Suprapubic skin (tissue), 4 donors: ENCODE measurements around the gene ZNF830. TPM values are rescaled to one million over a fixed set of nuclear protein-coding genes. Genes with fewer than 3 reads are reported as not detected.
"Not testable (repeated sequence)": the region's sequence is repeated elsewhere in the genome, so short reads cannot be mapped to it uniquely, and the experiment has no call there.

Experiments used
- DNase-seq, 2 donors: peaks; one replicate each; pipeline ENCODE4 v3.0.0-alpha.2; 2019; ENCODE audit warnings: low spot score in 2 of 2
- H3K27ac ChIP-seq: fragments of 200-600 bp; sonication (generic); one replicate; pipeline ENCODE4 v1.5.1; 2019
- H3K27me3 ChIP-seq: fragments of 200-600 bp; sonication (generic); one replicate; pipeline ENCODE4 v1.5.1; 2019
- H3K36me3 ChIP-seq: fragments of 200-600 bp; sonication (generic); one replicate; pipeline ENCODE4 v1.5.1; 2019
- H3K4me1 ChIP-seq: fragments of 200-600 bp; sonication (generic); one replicate; pipeline ENCODE4 v1.5.1; 2019
- H3K4me3 ChIP-seq: fragments of 200-600 bp; sonication (generic); one replicate; pipeline ENCODE4 v1.5.1; 2019; ENCODE audit warnings: mild to moderate bottlenecking
- H3K9me3 ChIP-seq: fragments of 200-600 bp; sonication (generic); one replicate; pipeline ENCODE4 v1.5.1; 2019
- CTCF ChIP-seq, 2 donors: fragments of 200-600 bp in 1 of 2; fragments of 450-650 bp in 1 of 2; sonication (generic) in 1 of 2; IDR thresholded peaks; one replicate each; pipeline ENCODE4 v1.5.1; 2016 to 2019; ENCODE audit warnings: antibody characterized with exemption in 2 of 2, mild to moderate bottlenecking in 1 of 2, moderate library complexity in 1 of 2
- EP300 ChIP-seq: sonication (generic); formaldehyde crosslinking; IDR thresholded peaks from one replicate; pipeline ENCODE4 v1.6.1; 2017; ENCODE audit warnings: antibody characterized with exemption
- POLR2A ChIP-seq, 2 donors: fragments of 450-650 bp; IDR thresholded peaks; one replicate each; pipeline ENCODE4 v1.6.1; 2017; ENCODE audit warnings: antibody characterized with exemption in 2 of 2, mild to moderate bottlenecking in 2 of 2, moderate library complexity in 2 of 2
- POLR2AphosphoS5 ChIP-seq, 3 donors: sonication (generic); formaldehyde crosslinking; IDR thresholded peaks; one replicate each; pipeline ENCODE4 v1.6.1; 2017; ENCODE audit warnings: antibody characterized with exemption in 3 of 3
- WGBS: methylation state at CpG from one replicate; pipeline ENCODE4 v1.1.5; 2018; 5-methylcytosine and 5-hydroxymethylcytosine counted together
- total RNA-seq, 4 donors: library from RNA; depleted of rRNA; stranded (reverse); fragments of >200 nt; gene quantifications; one replicate each; pipeline ENCODE4 v1.1.0, GENCODE V29; 2016

Gene ZNF830
- total RNA-seq, 4 donors from 2014 or later: 10.0 to 16.1 (median 11.9) TPM

DNA sequence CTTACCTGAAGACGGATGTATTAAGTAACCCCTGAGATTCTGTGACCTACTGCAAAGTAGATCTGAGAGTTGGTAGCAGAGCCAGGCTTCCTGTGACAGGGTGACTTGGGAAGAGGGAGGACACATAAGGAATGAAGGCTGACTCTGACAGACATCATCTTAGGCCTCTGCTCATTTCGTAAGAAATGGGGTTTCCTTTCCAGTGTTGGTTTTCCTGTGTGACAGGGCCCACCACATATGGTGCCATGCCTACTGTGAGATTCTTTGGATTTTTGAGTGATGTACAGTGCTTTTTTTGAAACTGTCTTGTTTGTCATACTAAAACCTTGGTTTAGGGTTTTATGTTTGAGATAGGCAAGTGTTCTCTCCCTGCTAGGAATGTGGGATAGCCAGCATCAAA lies 31.7 kb downstream of the ZNF830 start:
- Histone ChIP-seq H3K36me3 (peaks cover 78% of the 10 kb centered on the region), H3K4me1 (peaks cover 13% of the 10 kb centered on the region), H3K9me3 (no peaks in the 10 kb centered on the region), H3K4me3 (no peak overlapping the region), H3K27me3 (no peaks in the 10 kb centered on the region), H3K27ac (no peak overlapping the region)
- no peak for TF ChIP-seq EP300
- no peak for TF ChIP-seq POLR2AphosphoS5 (IDR thresholded peaks at IDR 0.05)
- TF ChIP-seq POLR2A (IDR thresholded peaks at IDR 0.05): no peak
- no peak for TF ChIP-seq CTCF (IDR thresholded peaks at IDR 0.05)
- DNase-seq: no peak
- WGBS: 42% methylated on average over 2 of the region's 2 CpGs

DNA sequence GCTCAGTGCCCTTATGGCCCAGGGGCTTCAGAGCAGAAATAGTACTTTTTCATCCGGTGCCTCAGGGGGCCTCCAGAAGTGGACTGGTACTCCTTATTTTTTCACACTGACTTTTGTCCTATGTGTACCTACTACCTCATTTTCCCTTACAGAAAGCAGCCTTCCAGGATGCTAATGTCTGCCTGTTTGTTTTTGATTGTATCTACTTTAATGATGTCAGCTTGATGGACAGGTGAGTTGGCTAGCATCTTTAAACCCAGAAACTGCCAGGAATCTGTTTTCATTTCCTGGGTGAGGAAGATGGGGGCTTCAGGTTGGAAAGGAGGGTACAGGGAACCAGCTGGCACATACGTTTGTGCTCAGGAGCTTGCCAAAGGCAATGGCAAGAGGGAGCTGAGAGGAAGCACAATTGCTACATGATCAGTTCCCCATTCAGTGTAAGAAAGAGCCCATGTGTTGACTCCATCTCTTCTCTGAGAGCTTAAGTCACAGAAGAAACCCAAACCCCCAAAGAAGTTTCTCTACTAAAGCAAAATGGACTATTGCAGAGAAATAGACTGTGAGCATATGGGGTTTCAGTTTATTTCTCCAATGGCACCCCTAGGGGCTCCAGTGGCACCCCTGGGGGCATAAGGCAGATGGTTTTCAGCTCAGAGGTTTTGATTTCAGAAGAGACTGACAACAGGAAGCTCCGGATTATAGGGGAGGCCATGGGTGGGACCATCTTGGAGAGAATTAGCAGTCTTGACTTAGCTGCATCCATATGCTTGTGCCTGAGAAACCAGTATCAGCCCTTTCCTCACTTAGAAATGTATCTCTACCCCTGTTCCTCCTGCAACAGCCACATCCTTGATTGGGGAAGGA lies 35.3 kb downstream of the ZNF830 start:
- no peaks in the 10 kb centered on the region for H3K9me3 ChIP-seq
- H3K27me3 ChIP-seq: no peaks in the 10 kb centered on the region
- no peak overlapping the region for H3K27ac ChIP-seq
- H3K4me3 ChIP-seq: no peak overlapping the region
- WGBS: 65% methylated on average over 3 of the region's 3 CpGs
- peaks cover 13% of the 10 kb centered on the region for H3K4me1 ChIP-seq
- H3K36me3 ChIP-seq: peaks cover 72% of the 10 kb centered on the region
- no peak for DNase-seq
- TF ChIP-seq CTCF (IDR thresholded peaks at IDR 0.05) (no peak), POLR2AphosphoS5 (IDR thresholded peaks at IDR 0.05) (no peak), EP300 (no peak), POLR2A (IDR thresholded peaks at IDR 0.05) (no peak)

DNA sequence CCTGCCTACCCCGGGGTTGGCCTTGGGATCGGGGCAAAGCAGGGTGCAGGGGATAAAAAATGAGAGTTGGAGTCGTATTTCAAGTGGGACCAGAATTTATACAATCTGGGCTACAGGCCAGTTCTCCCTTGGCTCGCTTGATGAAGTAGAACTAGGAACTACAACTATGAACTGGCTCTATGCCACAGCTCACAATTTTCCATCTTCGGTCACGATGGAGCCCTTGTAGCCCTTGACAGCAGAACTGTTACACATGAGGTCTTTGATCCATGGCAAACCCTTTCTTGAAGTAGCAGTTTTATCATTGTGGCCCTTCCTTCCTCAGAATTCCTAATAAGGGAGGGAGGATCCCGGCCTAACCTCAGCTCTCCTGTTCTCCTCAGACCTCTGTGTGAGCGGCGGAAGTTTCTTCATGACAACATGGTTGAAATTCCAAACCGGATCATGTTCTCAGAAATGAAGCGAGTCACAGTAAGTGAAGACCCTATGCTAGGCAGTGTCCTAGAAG lies 36.1 kb downstream of the ZNF830 start:
- TF ChIP-seq POLR2AphosphoS5 (IDR thresholded peaks at IDR 0.05) (no peak), CTCF (IDR thresholded peaks at IDR 0.05) (no peak)
- Histone ChIP-seq H3K4me1 (peaks cover 13% of the 10 kb centered on the region), H3K27ac (no peak overlapping the region), H3K9me3 (no peaks in the 10 kb centered on the region), H3K36me3 (peaks cover 72% of the 10 kb centered on the region), H3K4me3 (no peak overlapping the region), H3K27me3 (no peaks in the 10 kb centered on the region)
- DNase-seq: no peak
- WGBS: 37% methylated on average over 11 of the region's 11 CpGs

- Histone ChIP-seq H3K9me3 (no peaks in the 10 kb centered on the region), H3K4me3 (no peak overlapping the region), H3K27ac (no peak overlapping the region), H3K4me1 (peaks cover 13% of the 10 kb centered on the region), H3K36me3 (peaks cover 66% of the 10 kb centered on the region), H3K27me3 (no peaks in the 10 kb centered on the region)
- peak in 1 of 3 donors; percentile 16 for TF ChIP-seq POLR2AphosphoS5 (IDR thresholded peaks at IDR 0.05)
- TF ChIP-seq EP300: no peak
- no peak for TF ChIP-seq POLR2A (IDR thresholded peaks at IDR 0.05)
- peak; percentile 60 to 81 for TF ChIP-seq CTCF (IDR thresholded peaks at IDR 0.05)
- WGBS: 50% methylated on average over 5 of the region's 5 CpGs
- DNase-seq: peak; percentile 75 to 83
Observed at GRCh38 chr17:34998205-34998604, 36.9 kb downstream of the ZNF830 start.

DNA sequence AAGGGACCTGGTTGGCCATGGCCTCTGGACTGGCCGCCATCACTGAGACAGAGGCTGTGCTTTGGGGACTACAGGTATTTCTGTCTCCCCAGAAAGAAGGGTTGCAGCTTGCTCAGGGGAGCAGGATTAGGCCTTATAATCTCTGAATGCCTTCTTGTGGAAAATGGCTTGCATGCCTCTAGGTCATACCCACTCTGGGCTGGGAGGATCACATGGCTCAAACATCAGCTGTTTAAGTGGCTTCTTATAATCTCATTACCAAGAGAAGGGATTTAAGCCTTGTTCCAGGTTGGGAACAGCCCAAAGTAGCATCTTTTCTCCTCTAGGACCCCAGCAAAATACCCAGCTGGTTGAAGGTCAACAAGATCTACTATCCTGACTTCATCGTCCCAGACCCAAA lies 38.1 kb downstream of the ZNF830 start:
- H3K4me1 ChIP-seq: peaks cover 13% of the 10 kb centered on the region
- TF ChIP-seq EP300: no peak
- TF ChIP-seq CTCF (IDR thresholded peaks at IDR 0.05): no peak
- TF ChIP-seq POLR2A (IDR thresholded peaks at IDR 0.05): no peak
- no peak for TF ChIP-seq POLR2AphosphoS5 (IDR thresholded peaks at IDR 0.05)
- peaks cover 67% of the 10 kb centered on the region for H3K36me3 ChIP-seq
- no peak overlapping the region for H3K27ac ChIP-seq
- H3K4me3 ChIP-seq: no peak overlapping the region
- DNase-seq: no peak
- 100% methylated on average over 2 of the region's 2 CpGs for WGBS
- no peaks in the 10 kb centered on the region for H3K27me3 ChIP-seq
- no peaks in the 10 kb centered on the region for H3K9me3 ChIP-seq

- Histone ChIP-seq H3K36me3 (peaks cover 60% of the 10 kb centered on the region), H3K4me1 (peaks cover 13% of the 10 kb centered on the region)
- WGBS: 93% methylated on average over 14 of the region's 14 CpGs
- H3K27me3 ChIP-seq, DNase-seq, H3K4me3 ChIP-seq, H3K27ac ChIP-seq, H3K9me3 ChIP-seq: not testable (repeated sequence)
Observed at GRCh38 chr17:35000965-35001364, 39.6 kb downstream of the ZNF830 start.
